T-helper 1 cell (primary cell): Measurements from ENCODE around the gene DCST2.

Experiments
- DNase-seq, 5 donors: peaks; one replicate each; pipeline ENCODE4 v3.0.0-alpha.2; 2012 to 2020

DCST2 gene

GRCh38 chr1:154973344-154974101 lies 60.1 kb downstream of the DCST2 start:
- DNase-seq, result peak; percentile 81 to 94 (median 91)

DNA sequence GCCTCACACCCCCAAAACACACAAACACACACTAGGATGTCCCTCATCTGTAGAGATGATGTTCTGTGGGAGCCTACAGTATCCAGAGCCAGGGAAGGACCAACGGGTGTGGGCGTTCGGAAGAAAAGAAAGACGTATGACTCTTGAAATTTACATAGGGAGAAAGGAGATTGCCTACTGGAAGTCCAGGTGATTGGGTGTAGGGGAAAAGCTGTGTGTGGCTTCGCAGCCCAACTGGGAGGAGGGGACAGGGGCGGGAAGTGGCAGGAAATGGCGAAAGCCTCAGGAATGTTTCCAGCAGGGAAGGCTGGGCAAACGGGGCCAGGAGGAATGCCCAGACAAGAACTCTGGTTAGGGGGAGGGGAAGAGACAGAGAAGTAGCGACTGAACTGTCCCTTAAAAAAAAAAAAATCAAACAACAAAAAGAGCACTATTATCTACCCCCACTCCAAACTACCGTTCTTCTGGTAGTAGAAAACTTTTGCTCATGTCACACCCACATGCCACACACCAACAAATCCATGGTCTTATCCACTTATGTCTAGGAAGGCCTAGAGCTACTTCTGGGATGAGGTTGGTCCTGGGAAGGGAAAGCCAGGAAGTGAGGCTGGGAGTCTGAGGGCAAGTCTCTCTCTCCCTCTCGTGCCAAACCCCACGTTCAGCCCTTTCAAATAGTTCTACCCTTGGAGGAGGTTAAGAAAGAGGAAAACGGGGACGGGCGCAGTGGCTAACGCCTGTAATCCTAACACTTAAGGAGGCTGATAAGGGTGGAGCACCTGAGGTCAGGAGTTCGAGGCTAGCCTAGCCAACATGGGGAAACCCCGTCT lies 60.9 kb downstream of the DCST2 start:
- DNase-seq, result no peak

GRCh38 chr1:154972213-154972516 lies 61.4 kb downstream of the DCST2 start:
- DNase-seq, result no peak

GRCh38 chr1:154971341-154971998 lies 62.1 kb downstream of the DCST2 start:
- DNase-seq, result no peak

GRCh38 chr1:154970631-154971340 lies 62.8 kb downstream of the DCST2 start, which contains the start of gene SHC1:
Gene SHC1, minus strand, starts transcription at chr1:154970747. Its CDS starts 221 bp downstream, at chr1:154970526.
- DNase-seq, result peak in 1 of 5 donors; percentile 39

DNA sequence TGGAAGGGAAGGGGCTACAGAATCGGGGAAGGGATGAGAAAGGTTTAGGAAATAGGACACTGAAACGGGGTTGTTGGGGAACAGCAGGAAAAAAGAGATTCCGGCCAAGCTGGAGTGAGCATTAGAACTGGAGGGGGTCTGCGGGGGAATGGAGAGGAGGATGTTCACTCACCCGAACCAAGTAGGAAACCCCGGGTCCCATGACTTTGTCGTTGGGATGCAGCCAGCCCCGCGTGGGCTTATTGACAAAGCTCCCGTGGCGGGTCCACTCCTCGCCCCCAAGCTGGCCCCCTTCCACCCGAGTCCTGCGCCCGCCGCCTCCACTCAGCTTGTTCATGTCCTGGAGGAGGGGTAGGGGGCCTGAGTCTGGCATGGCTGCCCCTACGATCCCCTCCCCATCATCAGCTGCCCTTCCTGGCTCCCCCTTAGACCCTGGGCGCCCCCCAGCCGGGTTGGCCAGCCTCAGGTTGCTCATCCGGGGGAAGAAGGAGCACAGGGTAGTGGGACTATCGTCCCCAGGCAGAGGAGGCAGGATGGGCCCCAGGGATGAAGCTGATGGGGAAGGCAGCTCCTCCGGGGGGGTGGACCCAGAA lies 63.6 kb downstream of the DCST2 start:
- DNase-seq, result no peak

DNA sequence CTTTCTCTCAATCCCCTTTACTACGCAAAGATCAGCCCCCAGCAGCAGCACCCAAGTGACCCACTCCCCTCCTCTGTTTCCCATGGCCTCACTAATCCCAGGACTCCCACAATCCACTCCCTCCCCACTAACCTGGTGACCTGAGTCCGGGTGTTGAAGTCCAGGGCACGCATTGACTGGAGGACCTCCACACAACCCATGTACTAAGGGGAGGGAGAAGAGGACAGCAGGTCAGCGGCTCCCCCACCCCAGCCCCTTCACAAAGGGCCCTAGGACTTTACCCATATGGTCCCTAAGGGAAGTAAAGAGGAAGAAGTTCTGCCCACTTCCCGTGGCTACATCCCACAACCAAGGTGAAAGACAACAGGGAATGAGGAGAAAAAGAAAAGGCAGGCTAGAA lies 64.3 kb downstream of the DCST2 start:
- no peak for DNase-seq

- DNase-seq, result no peak
These were observed 64.8 kb downstream of the DCST2 start for GRCh38 chr1:154968731-154969130.
